A549 (cell line): Measurements from ENCODE around the gene ATP11A. TPM values are rescaled to one million over a fixed set of nuclear protein-coding genes. Genes with fewer than 3 reads are reported as not detected.

ENCODE experiments used
- ATAC-seq, 2 experiments: fragments of 200-7000 bp in 1 of 2; fragments of >200 bp in 1 of 2; cut with Nextera tagmentation in 1 of 2; cut with Tn5 transposase in 1 of 2; 3 replicates each; pipeline versions ENCODE4 v1.8.0 to v1.9.1; 2018 to 2020; ENCODE audit warnings: mild to moderate bottlenecking in 1 of 2, moderate library complexity in 1 of 2
- CTCF ChIA-PET: fragments of 300-600 bp; sonication (Branson Sonifier 250); formaldehyde crosslinking; extraction: SDS; loops from one replicate; lab custom pipeline; 2021; ENCODE audit warnings: antibody characterized with exemption, inconsistent platforms; lab: Yijun Ruan, JAX
- POLR2A ChIA-PET: fragments of 350-600 bp; formaldehyde crosslinking; extraction: SDS; loops from one replicate; lab custom pipeline; 2021; ENCODE audit warnings: antibody characterized with exemption, inconsistent platforms; lab: Yijun Ruan, JAX
- DNase-seq, 2 experiments: peaks; one replicate each; pipeline versions ENCODE4 v3.0.0 to v3.0.0-alpha.2; 2011 to 2016; ENCODE audit warnings: low read depth in 1 of 2, low spot score in 1 of 2
- FAIRE-seq: peaks from 2 replicates; lab custom pipeline; 2011; peaks lifted over from hg19 to GRCh38; lab: Jason Lieb, UNC
- H3K27ac ChIP-seq, 2 experiments: fragments of >200 bp; sonication (Bioruptor Twin); formaldehyde crosslinking; 3 replicates each; pipeline ENCODE4 v1.5.1; 2016 to 2017
- H3K4me1 ChIP-seq: fragments of >200 bp; sonication (Bioruptor Twin); formaldehyde crosslinking; 3 replicates; pipeline ENCODE4 v1.6.1; 2016
- H3K4me2 ChIP-seq: fragments of >200 bp; sonication (Bioruptor Twin); formaldehyde crosslinking; 3 replicates; pipeline ENCODE4 v1.6.1; 2016
- H3K4me3 ChIP-seq: fragments of >200 bp; sonication (Bioruptor Twin); formaldehyde crosslinking; 3 replicates; pipeline ENCODE4 v1.5.1; 2016
- H3K9me3 ChIP-seq: fragments of >200 bp; sonication (Bioruptor Twin); formaldehyde crosslinking; 3 replicates; pipeline ENCODE4 v1.6.1; 2016
- BHLHE40 ChIP-seq: IDR thresholded peaks from 2 replicates; pipeline ENCODE4 v1.6.1; 2012; ENCODE audit warnings: low read depth, low read length, inconsistent platforms
- E2F6 ChIP-seq: IDR thresholded peaks from 2 replicates; pipeline ENCODE4 v1.6.1; 2012; ENCODE audit warnings: low read depth, borderline replicate concordance
- EHMT2 ChIP-seq: fragments of 200-600 bp; sonication (generic); IDR thresholded peaks from 2 replicates; pipeline ENCODE4 v1.6.1; 2016; ENCODE audit warnings: antibody characterized with exemption, low read depth, mild to moderate bottlenecking, moderate library complexity
- EP300 ChIP-seq, 2 experiments: fragments of >200 bp; sonication (Bioruptor Twin); formaldehyde crosslinking; IDR thresholded peaks; 2 replicates in 1 of 2; 3 replicates in 1 of 2; pipeline ENCODE4 v1.6.1; 2016 to 2017
- ESRRA ChIP-seq: fragments of 150-350 bp; IDR thresholded peaks from 2 replicates; pipeline ENCODE4 v1.6.1; 2014; ENCODE audit warnings: mild to moderate bottlenecking, low read length, borderline replicate concordance
- FOSL2 ChIP-seq, 2 experiments: fragments of 450-650 bp in 1 of 2; fragments of >200 bp in 1 of 2; sonication (Bioruptor Twin) in 1 of 2; formaldehyde crosslinking; IDR thresholded peaks; 2 replicates each; pipeline versions ENCODE4 v1.5.0 to v1.6.1; 2016 to 2020; ENCODE audit warnings: mild to moderate bottlenecking in 1 of 2, moderate library complexity in 1 of 2
- MAFK ChIP-seq: fragments of 450-650 bp; IDR thresholded peaks from 2 replicates; pipeline ENCODE4 v1.6.1; 2014; ENCODE audit not compliant: partially characterized antibody
- NPAS2 ChIP-seq: fragments of 250-450 bp; sonication (Bioruptor Pico); IDR thresholded peaks from 2 replicates; pipeline ENCODE4 v1.8.0; 2022; ENCODE audit warnings: mild to moderate bottlenecking, moderate library complexity, borderline replicate concordance
- NR3C1 ChIP-seq: fragments of >200 bp; sonication (Bioruptor Twin); formaldehyde crosslinking; IDR thresholded peaks from 3 replicates; pipeline ENCODE4 v1.6.1; 2017
- PBX3 ChIP-seq: IDR thresholded peaks from 2 replicates; pipeline ENCODE4 v1.6.1; 2012
- PHF8 ChIP-seq: fragments of 200-600 bp; sonication (generic); IDR thresholded peaks from 2 replicates; pipeline ENCODE4 v1.6.1; 2016; ENCODE audit warnings: low read depth, mild to moderate bottlenecking, antibody characterized with exemption, moderate library complexity, borderline replicate concordance
- RCOR1 ChIP-seq: fragments of 150-350 bp; IDR thresholded peaks from 2 replicates; pipeline ENCODE4 v1.6.1; 2014; ENCODE audit warnings: antibody characterized with exemption, low read length, low read depth
- SREBF2 ChIP-seq: fragments of 450-650 bp; IDR thresholded peaks from 2 replicates; pipeline ENCODE4 v1.6.1; 2014; ENCODE audit warnings: mild to moderate bottlenecking, moderate library complexity
- ZC3H11A ChIP-seq: fragments of 450-650 bp; IDR thresholded peaks from 2 replicates; pipeline ENCODE4 v1.6.1; 2014; ENCODE audit warnings: antibody characterized with exemption, mild to moderate bottlenecking
- ZFP36 ChIP-seq: fragments of 450-650 bp; IDR thresholded peaks from 2 replicates; pipeline ENCODE4 v1.6.1; 2014; ENCODE audit warnings: borderline replicate concordance; ENCODE audit not compliant: partially characterized antibody
- WGBS: methylation state at CpG from one replicate; pipeline ENCODE4 v1.1.6; 2017; ENCODE audit errors: missing lambda C conversion rate; 5-methylcytosine and 5-hydroxymethylcytosine counted together
- polyA plus RNA-seq, 4 experiments: library from polyadenylated mRNA; depleted of rRNA in 3 of 4; stranded (reverse); fragments of >200 nt; fragmentation: RNase III in 1 of 4; extraction: RNeasy Plus Mini Kit Qiagen cat#74134 plus additional on column Dnase treatment in 1 of 4; gene quantifications; 2 replicates in 3 of 4; 3 replicates in 1 of 4; pipeline ENCODE4 v1.2.3, GENCODE V29; 2011 to 2017

Gene ATP11A
- polyA plus RNA-seq, 2 of the 4 experiments (the other 2 are of a cell fraction), result 4.1 to 8.0 TPM

- no peak for FAIRE-seq
- Histone ChIP-seq H3K4me1 (no peaks in the 10 kb centered on the region), H3K27ac (no peak overlapping the region), H3K4me2 (no peak overlapping the region), H3K9me3 (no peaks in the 10 kb centered on the region), H3K4me3 (no peak overlapping the region)
- CTCF ChIA-PET, result interaction anchor here (5.2 kb wide), 1 partner anchor 13 kb away, joined by 26 read pairs; no protein-coding TSS in a partner anchor
- POLR2A ChIA-PET, result no interaction called here
- no peak for TF ChIP-seq BHLHE40
- TF ChIP-seq EP300 (IDR thresholded peaks at IDR 0.05), result no peak
- DNase-seq, result no peak
- 74% methylated on average over 6 of the region's 6 CpGs for WGBS
- ATAC-seq, result no peak
These were observed 197.3 kb downstream of the ATP11A start for GRCh38 chr13:112887151-112887550.

- WGBS, result 88% methylated on average over 4 of the region's 10 CpGs
- DNase-seq (no peak), ATAC-seq (no peak), FAIRE-seq (no peak)
- ChIA-PET CTCF (interaction anchor here (5.2 kb wide), 1 partner anchor 13 kb away, joined by 26 read pairs; no protein-coding TSS in a partner anchor), POLR2A (no interaction called here)
- H3K4me1 ChIP-seq, result peaks cover under 1% of the 10 kb centered on the region; the same call in 1 of the 3 replicates
- no peak overlapping the region for H3K4me3 ChIP-seq
- H3K4me2 ChIP-seq, result no peak overlapping the region
- TF ChIP-seq NPAS2 (no peak), SREBF2 (no peak), NR3C1 (no peak), PBX3 (no peak), ZC3H11A (no peak), PHF8 (no peak), RCOR1 (no peak), FOSL2 (IDR thresholded peaks at IDR 0.05) (no peak), FOSL2 (CRISPR knock-in tag; IDR thresholded peaks at IDR 0.05) (no peak)
- no peak overlapping the region for H3K27ac ChIP-seq
- H3K9me3 ChIP-seq, result no peaks in the 10 kb centered on the region
These were observed 197.7 kb downstream of the ATP11A start for GRCh38 chr13:112887557-112887991.

GRCh38 chr13:112888238-112889111, 198.6 kb downstream of the ATP11A start:
- Histone ChIP-seq H3K4me2 (no peak overlapping the region), H3K27ac (no peak overlapping the region), H3K4me1 (peaks cover 10% of the 10 kb centered on the region), H3K4me3 (no peak overlapping the region), H3K9me3 (no peaks in the 10 kb centered on the region)
- ATAC-seq (no peak), DNase-seq (no peak), FAIRE-seq (no peak)
- no peak for TF ChIP-seq ESRRA
- TF ChIP-seq ZFP36, result no peak
- no peak for TF ChIP-seq EHMT2
- TF ChIP-seq MAFK, result no peak
- TF ChIP-seq E2F6, result no peak
- CTCF ChIA-PET, result interaction anchor here (5.2 kb wide), 1 partner anchor 14 kb away, joined by 26 read pairs; no protein-coding TSS in a partner anchor
- POLR2A ChIA-PET, result no interaction called here
- 83% methylated on average over 6 of the region's 34 CpGs for WGBS
